Renal cortical epithelial cell (primary cell): Measurements from ENCODE around the gene GINS3. TPM values are rescaled to one million over a fixed set of nuclear protein-coding genes. Genes with fewer than 3 reads are reported as not detected.

ENCODE experiments used
- DNase-seq: peaks from one replicate; pipeline ENCODE4 v3.0.0-alpha.2; 2011; ENCODE audit warnings: low read depth
- total RNA-seq: library from RNA; depleted of rRNA; stranded (reverse); fragments of >200 nt; gene quantifications from 2 replicates; pipeline ENCODE4 v1.2.3, GENCODE V29; 2014

The GINS3 gene
- 4.4 and 4.9 TPM in 2 replicates for total RNA-seq

DNA sequence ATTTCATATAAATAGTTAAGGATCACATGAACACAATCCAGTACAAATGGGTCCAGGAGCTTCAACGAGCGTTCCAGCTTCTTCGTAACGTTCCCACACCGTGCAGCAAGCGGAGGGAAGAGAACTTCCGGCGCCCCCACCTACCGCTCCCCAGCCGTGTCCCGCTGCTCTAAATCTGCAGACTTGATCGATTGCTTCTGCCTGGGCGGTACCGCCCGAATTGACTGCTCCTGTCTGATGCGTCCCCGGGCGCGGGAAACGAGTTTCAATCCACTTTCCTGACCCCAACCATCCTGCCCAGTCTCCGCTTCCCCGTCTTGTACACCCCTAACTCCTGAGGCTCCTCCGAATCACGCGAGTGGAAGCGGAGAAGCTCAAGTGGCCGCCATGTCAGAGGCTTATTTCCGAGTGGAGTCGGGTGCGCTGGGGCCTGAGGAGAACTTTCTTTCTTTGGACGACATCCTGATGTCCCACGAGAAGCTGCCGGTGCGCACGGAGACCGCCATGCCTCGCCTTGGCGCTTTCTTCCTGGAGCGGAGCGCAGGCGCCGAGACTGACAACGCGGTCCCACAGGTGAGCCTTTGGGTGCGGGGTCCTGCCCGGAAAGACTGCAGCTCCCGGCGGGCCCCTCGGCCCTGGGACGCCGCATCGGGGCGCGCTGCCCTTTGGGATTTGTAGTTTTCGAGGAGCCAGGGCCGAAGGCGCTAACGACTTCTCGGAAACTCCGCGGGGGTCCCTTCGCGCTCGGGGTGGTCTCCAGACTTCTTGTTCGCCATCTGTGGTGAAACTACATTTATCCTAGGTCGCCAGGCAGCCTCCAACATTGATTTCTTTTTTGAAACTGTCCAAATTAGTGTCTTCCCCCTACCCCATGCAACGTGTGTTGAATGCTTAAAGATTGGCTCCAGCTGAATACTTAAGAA, at the start of gene GINS3:
Gene GINS3 (plus strand): TSS at position 257 of the 923 bp plus-strand sequence. CDS start 131 bp downstream, at position 388.
- DNase-seq: peak; percentile 62

DNA sequence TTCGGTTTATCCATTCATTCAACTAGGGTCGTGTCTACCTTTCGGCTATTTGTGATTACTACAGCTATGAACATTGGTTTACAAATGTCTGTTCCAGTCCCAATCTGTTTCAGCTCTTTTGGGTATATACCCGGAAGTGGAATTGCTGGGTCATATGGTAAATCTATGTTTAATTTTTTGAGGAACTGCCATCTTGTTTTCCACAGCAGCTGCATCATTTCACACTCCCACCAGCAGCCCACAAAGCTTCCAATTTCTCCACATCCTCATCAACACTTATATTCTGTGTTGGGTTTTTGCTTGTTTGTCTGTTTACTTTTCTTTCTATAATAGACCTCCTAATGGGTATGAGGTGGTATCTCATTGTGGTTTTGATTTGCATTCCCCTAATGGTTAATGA, 48.7 kb upstream of the GINS3 start:
- DNase-seq: no peak

DNA sequence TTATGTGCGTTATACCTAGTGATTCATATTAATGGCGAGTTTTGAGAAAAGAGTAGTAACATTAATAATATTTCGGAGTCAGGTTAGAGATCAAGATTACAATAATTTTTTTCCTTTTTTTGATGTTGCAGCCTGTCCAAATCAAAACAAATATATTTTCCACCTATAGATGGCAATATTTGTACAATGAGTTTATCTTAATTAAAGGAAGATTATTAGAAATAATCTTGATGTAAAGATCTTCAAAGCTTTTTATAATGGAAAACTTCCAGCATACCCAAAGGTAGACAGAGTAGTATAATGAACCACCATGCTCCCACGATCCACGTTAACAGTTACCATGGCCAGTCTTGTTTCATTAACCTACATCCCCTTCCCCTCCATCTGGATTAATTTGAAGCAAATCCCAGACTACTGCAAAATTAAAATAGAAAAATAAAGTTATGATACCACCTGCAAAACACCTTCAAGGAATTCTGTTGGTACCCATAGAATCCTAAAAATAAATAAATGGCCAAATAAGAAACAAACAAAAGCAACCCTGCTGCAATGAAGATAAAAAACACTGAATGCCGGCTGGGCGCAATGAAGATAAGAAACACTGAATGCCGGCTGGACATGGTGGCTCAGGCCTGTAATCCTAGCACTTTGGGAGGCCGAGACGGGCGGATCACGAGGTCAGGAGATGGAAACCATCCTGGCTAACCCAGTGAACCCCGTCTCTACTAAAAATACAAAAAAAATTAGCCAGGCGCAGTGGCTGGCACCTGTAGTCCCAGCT, 46.5 kb upstream of the GINS3 start:
- peak; percentile 12 for DNase-seq

DNA sequence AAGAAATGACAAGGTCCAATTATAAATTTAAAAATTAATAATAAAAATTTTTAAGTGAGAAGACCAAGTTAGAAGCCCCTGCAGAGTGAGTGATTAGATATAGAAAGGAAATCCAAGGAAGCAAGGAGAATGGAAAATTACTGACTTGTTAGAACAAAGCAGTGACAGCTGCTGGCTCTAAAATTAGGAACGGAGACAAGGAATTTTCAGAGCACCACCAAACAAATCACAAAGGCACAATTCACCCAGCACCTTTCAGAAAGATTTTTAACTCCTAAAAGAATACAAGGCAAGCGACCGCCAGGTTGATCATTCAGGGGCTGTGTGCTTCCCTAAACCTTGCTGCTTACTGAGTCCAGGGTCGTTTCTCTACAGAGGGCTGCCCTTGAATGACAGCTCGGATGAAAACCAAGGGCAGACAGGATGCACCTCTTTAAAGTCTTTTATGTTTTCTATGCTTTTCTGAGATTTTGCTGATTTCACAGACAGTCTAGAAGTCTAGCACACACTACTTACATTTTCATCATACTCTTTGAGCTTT, 45.4 kb upstream of the GINS3 start:
- no peak for DNase-seq

DNA sequence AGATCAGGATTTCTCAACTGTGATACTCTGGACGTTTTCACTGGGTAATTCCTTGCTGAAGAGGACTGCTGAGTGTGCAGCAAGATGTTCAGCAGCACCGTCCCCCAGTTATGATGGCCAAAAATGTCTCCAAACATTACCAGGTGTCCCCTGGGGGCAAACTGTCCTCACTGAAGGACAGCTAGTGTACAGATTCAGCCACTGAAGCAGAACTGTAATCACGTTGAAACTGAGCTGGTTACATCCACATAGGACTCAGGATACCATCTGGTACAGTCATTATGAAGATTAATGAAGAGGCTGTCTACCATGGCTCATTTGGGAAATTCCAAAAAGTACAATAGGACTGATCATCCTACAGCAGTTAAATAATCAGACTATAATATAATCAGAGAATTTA, 43.3 kb upstream of the GINS3 start:
- no peak for DNase-seq

DNA sequence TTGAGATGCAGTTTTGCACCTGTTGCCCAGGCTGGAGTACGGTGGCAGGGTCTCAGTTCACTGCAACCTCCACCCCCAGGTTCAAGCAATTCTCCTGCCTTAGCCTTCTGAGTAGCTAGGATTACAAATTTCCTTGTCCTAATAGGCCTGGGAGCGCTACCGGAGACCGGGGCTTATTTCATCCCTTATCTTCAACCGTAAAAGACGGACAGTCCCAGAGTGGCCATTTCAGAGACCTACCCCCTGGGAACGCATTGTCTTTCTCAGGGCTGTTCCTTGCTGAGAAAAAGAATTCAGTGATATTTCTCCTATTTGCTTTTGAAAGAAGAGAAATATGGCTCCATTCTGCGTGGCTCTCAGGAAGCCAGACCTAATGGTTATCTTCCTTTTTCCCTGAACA, 39.6 kb upstream of the GINS3 start:
- DNase-seq: no peak

DNA sequence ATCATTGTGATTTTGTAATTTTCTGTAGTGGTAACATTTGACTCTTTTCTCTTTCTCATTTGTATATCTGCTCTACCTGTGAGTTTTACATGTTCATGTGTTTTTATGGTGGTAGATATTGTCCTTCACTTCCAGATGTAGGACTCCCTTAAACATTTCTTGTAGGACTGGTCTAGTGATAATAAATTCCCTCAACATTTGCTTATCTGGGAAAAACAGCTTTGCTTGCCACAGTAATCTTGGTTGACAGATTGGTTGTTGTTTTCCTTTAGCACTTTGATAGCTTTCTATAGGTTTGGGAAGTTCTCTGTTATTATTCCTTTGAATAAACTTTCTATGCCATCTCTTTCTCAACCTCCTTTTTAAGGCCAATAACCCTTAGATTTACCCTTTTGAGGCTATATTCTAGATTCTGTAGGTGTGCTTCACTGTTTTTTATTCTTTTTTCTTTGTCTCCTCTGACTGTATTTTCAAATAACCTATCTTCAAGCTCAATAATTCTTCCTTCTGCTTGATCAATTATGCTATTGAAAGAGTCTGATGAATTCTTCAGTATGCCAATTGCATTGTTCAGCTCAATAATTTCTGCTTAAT, 32.1 kb upstream of the GINS3 start:
- DNase-seq: no peak

DNA sequence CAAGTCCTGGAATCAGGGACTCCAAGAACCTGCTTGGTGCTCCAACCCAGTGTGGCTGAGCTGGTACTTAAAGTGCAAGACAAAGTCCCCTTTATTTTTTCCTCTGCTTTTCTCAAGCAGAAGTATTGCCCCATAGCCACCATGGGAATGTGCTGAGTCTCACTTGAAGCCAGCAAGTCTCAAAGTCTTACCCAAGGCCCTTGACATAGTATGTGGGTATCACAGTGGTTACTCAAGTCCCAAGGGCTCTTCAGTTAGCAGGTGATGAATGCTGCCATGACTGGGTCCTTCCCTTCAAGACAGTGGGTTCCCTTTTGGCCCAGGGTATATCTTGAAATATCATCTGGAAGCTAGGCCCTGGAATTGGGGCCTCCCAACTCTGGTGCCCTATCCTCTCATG, 30.5 kb upstream of the GINS3 start:
- DNase-seq: no peak

DNA sequence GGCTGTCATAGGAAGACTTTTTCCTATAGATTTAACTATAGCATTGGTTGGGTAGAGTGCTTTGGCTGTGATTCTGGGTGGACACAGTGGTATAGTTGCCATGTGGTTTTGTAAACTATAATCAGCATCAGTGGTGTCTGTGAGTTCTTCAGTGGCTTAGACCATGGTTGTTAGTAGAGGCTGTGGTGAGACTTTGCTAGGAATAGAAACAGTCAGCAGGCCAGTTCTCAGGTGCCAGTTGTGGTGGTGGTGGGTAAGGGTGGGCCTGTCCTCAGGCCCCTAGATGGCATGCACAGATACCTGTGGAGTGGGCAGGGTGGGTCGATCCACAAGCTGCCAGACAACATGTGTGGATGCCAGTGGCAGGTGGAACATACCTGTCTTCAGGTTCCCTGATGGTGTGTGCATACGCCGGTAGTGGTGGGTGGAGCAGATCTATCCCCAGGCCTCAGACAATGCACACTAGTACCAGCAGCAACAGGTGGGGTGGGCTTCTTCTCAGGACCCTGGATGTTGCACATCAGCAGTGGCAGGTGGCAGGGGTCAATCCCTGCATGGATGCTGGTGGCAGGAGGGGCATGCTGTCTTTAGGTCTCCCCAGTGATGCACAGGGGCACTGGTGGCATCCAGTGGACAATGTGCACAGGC, 28.4 kb upstream of the GINS3 start:
- no peak for DNase-seq

DNA sequence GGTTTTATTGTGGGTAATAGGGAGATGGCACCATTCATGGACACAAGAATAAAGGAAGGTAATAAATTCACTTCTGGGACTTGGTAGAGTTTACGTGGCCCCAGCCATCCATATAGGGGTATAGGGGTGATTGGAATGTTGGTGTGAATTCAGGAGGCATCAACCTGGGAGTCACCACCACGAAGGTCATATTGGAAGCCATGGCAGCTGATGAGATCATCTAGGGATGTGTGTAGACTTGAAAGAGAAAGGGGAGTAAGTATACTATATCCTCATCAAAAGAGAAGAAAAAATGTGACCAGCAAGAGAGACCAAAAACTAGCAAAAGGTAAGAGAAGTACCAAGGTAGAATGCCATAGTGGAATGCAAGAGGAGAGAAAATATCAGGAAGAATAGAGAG, 26.6 kb upstream of the GINS3 start:
- DNase-seq: no peak

DNA sequence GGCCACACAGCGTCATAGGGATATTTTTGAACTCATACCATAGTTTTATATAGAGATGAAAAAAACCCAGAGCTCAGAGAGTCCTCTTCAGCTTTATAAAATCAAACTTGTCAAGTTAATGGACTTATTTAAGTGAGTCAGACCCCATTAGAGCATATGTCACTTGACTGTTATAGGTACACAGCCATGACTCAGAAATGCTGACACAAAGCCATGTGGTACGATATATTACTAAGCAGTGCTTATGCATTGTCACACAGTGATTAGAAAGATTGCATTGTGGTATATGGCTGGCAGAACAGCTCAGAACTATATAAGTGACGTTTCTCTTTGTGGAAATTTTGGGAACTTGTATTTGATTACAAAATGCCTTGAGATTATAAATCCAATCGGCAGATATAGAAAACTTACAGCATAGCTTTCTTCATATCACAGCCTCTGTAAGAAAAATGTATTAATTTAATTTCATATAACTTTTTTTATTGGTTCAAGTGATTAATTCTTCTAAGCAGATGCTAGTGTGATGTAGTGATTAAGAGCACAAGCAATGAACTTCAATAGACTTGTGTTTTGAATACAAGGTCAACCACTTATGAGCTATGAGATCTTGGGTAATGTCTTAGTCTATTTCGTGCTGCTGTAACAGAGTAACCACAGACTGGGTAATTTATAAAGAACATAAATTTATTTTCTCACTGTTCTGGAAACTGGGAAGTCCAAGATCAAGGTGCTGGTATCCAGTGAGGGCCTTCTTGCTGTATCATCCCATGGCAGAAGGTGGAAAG, 25.8 kb upstream of the GINS3 start:
- peak; percentile 76 for DNase-seq

DNA sequence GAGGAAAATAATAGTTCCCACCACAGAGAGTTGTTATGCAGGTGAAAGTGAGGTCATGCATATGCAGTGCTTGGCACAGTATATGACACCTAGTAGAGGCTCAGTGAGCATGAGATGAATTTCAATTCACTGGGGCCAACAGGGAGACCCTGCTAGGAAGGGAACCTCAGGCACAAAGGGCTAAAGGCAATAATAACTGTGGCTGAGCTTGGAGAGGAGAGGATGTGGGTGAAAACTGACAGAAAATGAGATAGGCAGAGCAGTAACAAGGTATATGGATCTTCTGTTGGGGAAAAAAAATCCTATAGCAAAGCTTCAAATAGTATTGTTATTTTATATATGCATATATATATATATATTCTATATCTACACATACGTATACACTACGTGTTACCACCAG, 25.0 kb upstream of the GINS3 start:
- no peak for DNase-seq

DNA sequence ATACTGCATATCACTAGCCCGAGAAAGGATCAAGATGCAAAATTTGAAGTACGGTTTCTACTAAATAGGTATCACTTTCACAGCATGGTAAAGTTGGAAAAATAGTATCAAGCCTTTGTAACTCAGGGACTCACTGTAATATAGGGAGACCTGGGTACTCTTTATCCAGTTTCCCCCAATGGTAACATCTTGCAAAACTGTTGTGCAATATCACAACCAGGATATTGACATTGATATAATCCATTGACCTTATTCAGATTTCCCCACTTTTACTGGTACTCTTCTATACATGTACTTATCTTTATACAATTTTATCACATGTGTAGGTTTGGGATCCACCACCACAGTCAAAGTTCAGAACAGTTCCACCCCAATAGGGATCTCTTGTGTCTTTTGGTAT, 20.4 kb upstream of the GINS3 start:
- no peak for DNase-seq

DNA sequence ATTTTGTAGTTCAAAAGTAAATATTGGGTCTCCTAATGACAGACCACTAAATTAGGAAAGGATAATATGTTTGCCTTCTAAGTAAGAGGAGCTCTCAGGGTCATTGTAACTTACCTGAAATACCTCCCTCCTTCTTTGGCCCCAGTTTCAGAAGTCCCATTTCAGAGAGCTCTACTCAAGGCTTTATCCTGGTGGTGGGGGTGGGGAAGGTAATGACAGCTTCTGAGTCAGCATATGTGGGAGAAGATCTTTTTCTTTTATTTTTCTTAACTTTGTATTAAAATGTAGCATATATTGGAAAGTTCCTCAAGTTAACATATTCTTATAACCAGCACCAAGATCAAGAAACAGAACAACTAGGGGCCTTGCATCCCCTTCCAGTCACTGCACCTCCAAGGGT, 16.9 kb upstream of the GINS3 start:
- DNase-seq: no peak

DNA sequence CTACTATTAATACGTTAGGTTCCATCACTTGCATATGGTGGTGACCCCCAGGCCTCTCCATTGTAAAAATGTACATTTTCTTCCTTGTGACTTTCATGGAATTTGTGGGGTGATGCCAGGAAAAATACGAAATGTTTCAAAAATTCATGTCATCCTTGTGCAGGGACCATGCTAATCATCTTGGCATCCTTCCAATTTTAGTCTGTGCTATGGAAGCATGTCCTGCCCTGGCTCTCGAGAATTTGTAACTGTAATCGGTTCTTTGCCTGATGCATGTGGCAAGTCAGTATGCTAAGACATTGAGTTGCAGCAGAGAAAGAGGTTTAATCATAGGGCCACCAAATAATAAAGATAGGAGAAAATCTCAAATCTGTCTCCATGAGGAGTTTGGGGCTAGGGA, 14.3 kb upstream of the GINS3 start:
- no peak for DNase-seq

DNA sequence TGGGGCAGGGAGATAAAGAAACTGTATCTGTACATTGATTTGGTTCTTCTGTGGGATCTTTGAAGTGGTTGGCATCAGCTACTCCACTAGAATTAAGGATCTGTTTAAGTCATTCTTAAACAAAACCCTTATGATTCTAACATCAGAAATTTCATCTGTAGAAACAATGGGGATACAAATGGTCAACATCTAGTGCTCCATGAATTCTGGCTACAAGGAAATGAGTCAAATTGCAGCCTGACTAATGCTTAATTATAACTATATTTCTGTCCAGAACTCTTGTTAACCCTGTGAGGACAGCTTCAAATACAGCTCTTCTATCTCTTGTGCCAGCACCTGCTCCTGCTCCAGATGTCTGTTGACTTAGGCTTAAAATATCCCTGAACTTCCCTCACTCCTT, 13.9 kb upstream of the GINS3 start:
- no peak for DNase-seq

DNA sequence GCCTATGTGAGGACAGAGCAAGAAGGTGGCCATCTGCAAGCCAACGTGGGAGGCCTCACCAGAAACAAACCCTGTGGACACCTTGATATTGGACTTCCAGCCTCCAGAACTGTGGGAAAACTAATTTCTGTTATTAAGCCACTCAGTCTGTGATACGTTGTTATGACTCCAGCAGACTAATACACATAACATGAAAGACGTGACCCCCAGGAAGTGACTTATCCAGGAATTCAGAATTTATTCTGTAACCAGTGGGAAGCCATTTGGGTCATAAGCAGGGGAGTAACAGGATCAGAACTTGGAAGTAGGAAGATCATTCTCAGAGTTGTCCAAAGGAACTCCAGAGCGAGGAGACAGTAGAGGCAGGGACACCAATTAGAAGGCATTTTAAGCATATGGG, 12.5 kb upstream of the GINS3 start:
- no peak for DNase-seq

DNA sequence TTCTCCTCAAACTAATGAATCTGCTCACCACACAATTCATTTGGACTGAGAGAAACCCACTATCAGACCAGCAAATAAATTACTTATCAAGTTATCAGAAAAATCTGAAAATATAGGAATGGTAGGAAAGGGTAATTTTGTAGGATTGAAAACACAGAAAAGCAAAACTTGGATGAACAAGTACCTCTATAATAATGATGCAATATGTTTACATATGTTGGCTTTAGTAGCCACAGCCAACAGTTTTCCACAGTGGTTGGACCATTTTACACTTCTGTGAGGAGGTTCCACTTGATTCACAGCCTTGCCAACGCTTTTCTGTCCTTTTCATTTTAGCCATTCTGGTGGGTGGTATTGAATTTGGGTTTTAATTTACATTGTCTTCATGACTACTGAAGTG, 10.6 kb upstream of the GINS3 start:
- no peak for DNase-seq

DNA sequence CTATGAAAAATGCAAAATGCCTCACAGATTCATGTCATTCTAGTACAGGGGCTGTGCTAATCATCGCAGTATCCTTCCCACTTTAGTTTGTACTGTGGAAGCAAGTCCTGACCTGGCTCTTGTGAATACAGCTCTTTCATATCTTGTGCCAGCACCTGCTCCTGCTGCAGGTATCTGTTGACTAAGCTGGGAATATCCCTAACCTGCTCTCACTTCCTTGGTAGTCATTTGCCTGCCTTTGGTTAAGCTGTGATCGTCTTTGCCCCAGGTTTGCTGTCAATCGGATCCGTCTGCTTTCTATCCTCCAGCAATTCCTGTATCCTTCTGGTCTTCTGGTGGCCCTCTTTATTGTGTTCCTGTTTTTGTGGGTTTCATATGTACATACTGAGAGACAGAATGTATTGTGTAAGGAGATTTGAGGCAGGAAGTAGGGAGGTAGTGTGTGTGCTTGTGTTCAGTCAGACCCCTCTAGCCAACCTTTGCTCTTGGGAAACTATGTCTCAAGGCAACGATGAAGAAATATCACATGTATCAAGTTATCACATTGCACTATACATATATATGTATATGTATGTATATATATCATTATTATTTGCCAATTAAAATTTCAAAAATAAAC, 7.7 kb upstream of the GINS3 start:
- DNase-seq: no peak

DNA sequence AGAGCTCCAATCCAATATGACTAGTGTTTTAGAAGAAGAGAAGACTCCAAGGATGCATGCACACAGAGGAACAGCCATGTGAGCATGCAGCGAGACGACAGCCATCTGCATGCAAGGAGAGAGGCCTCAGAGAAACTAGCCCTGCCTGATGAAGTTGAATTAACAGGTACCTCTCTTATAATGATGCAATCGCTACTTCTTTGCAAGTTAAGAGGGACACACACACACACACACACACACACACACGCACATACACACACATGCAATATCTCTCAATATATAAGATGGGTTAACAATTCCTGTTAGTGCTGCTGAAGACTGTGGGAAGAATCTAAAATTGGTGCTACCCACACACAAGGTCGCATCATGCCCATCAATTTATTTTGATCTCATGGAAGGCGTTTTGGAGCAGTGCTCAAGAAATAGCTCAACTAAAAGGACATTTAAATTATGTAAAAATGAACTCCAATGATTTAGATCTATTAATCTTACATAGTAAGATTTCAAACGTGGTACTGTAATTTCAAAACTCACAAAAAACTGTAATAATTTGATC, 7.0 kb upstream of the GINS3 start:
- DNase-seq: no peak
